ENCODE results near the gene KLHDC10. TPM values are rescaled to one million over a fixed set of nuclear protein-coding genes. Genes with fewer than 3 reads are reported as not detected.

Gene KLHDC10
- total RNA-seq, 1 donor from 2014 or later: 13.0 TPM

- Histone ChIP-seq H3K9me3 (no peaks in the 10 kb centered on the region), H3K4me1 (no peaks in the 10 kb centered on the region), H3K27me3 (no peaks in the 10 kb centered on the region), H3K27ac (no peak overlapping the region), H3K4me3 (no peak overlapping the region), H3K36me3 (peaks cover 51 to 75% of the 10 kb centered on the region in 2 donors)
- intact Hi-C loops (cut with DNase I): no loop called here
- no peak for DNase-seq (ENCODE audit: low spot score in 2 of 2)
- no peak for TF ChIP-seq CTCF (IDR thresholded peaks at IDR 0.05)
Measured at GRCh38 chr7:130127404-130127803, 57.1 kb downstream of the KLHDC10 start.

DNA sequence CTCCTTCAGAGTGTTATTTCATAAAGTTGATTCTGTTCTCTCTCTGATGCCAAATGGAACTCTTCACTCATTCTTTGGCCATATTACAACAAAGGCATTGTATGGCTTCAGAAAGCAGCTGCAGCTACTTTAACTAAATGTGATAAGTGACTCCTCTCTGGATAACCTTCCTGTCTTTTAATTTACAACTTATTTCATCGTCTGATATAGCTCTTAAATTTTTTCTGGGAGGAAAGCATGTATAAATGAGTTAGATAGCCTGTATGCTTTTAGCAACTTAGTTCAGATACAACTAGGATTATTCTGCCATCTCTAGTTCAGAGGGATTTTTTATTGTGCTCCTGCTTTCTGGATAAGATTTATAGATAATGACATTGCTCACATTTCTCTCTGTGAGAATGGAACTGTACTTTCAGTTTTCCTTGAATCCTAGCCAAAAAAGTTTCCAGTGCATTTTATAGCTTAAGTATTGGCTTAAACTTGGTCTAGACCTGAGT is 57.5 kb downstream of the KLHDC10 start:
- Histone ChIP-seq H3K36me3 (peaks cover 47 to 72% of the 10 kb centered on the region in 2 donors), H3K9me3 (no peaks in the 10 kb centered on the region), H3K27ac (no peak overlapping the region), H3K27me3 (no peaks in the 10 kb centered on the region), H3K4me1 (no peaks in the 10 kb centered on the region), H3K4me3 (no peak overlapping the region)
- no peak for TF ChIP-seq CTCF (IDR thresholded peaks at IDR 0.05)
- intact Hi-C loops (cut with DNase I): no loop called here
- DNase-seq (ENCODE audit: low spot score in 2 of 2): no peak

DNA sequence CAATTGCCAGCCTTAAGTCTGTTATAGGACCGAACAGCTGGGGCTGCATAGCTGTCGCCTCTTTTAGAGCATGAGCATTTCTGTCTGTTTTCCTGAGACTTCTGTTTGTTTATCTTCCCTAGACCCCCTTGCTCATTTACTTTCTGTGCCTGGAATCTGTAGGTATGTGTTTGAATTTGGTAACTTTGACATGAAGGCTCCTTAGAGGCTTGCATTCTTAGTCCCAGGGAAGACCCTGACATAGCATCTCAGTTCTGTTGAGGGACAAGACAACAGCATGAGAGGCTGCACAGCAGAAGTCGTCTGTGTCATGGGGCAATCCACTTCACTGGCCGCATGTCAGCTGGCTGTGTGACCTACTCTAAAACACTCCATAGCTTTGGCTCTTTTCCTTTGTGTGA is 58.7 kb downstream of the KLHDC10 start:
- H3K27me3 ChIP-seq: no peaks in the 10 kb centered on the region
- no peak for DNase-seq (ENCODE audit: low spot score in 2 of 2)
- intact Hi-C loops (cut with DNase I): no loop called here
- no peak overlapping the region for H3K4me3 ChIP-seq
- peaks cover 48 to 73% of the 10 kb centered on the region in 2 donors for H3K36me3 ChIP-seq
- H3K4me1 ChIP-seq: no peaks in the 10 kb centered on the region
- H3K9me3 ChIP-seq: no peaks in the 10 kb centered on the region
- TF ChIP-seq CTCF (IDR thresholded peaks at IDR 0.05): no peak
- H3K27ac ChIP-seq: no peak overlapping the region

- no peak for DNase-seq (ENCODE audit: low spot score in 2 of 2)
- no peak overlapping the region for H3K27ac ChIP-seq
- no peaks in the 10 kb centered on the region for H3K4me1 ChIP-seq
- H3K36me3 ChIP-seq: peaks cover 37 to 69% of the 10 kb centered on the region in 2 donors
- H3K27me3 ChIP-seq: no peaks in the 10 kb centered on the region
- intact Hi-C loops (cut with DNase I): no loop called here
- no peak for TF ChIP-seq CTCF (IDR thresholded peaks at IDR 0.05)
- no peak overlapping the region for H3K4me3 ChIP-seq
- no peaks in the 10 kb centered on the region for H3K9me3 ChIP-seq
Measured at GRCh38 chr7:130131191-130131834, 61.0 kb downstream of the KLHDC10 start.

DNA sequence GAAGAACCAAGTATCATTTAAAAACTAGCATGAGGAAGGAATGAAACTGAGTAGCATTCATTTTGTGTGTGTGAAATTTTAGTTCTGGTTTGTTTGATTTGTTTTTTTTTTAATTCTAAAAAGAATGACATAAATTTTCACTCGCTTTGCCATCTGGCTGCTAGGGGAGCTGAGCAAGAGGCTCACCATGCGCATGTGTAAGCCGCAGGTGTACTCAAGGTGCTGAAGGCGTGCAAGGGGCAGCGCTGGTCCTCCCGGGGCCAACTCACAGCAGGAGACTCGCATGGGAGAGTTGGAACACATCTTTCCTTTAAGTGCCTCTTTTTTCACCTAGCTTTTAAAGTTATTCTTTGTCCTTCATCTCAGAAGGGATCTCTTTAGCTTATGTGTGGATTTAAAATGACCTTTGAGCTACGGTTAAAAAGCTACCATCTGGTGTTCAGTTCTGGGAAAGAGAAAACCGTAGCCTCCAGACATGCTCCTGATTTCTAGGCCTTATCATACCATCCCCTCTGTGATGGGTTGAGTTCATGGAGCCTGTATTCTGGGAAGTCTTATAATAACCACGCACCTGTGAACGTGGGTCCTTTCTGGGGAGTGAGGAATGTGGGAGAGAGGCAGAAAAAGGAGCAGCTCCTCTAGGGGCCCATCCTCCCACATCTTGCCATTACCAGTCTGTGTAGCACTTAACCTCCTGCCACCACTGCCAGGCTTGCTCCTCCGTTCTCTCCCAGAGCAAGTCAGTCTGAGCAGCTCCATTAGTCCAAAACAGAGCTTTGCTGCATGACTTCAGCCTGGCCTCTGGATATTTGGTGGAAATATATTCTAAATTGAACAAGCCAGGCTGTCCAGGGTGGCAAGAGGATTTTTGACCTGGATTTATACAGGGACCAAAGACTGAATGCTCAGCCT is 61.9 kb downstream of the KLHDC10 start:
- H3K4me3 ChIP-seq: no peak overlapping the region
- H3K4me1 ChIP-seq: no peaks in the 10 kb centered on the region
- no peaks in the 10 kb centered on the region for H3K27me3 ChIP-seq
- intact Hi-C loops (cut with DNase I): no loop called here
- H3K27ac ChIP-seq: no peak overlapping the region
- peaks cover 37 to 69% of the 10 kb centered on the region in 2 donors for H3K36me3 ChIP-seq
- no peak for TF ChIP-seq CTCF (IDR thresholded peaks at IDR 0.05)
- no peaks in the 10 kb centered on the region for H3K9me3 ChIP-seq
- no peak for DNase-seq (ENCODE audit: low spot score in 2 of 2)

All from ascending aorta (tissue), 2 donors.